Mesothelial cell of epicardium (in vitro differentiated cells): ENCODE data around the gene NAALADL2. TPM values are rescaled to one million over a fixed set of nuclear protein-coding genes. Genes with fewer than 3 reads are reported as not detected.

Experiments used
- DNase-seq, 2 experiments: peaks; one replicate each; pipeline ENCODE4 v3.0.0; 2021; ENCODE audit warnings: low spot score in 2 of 2; ENCODE audit not compliant: unreplicated experiment in 2 of 2
- H3K27ac Mint-ChIP-seq: 2 replicates; pipeline ENCODE4 v1.8.0; 2021; ENCODE audit warnings: mixed read lengths
- H3K27me3 Mint-ChIP-seq: 2 replicates; pipeline ENCODE4 v1.8.0; 2021; ENCODE audit warnings: low read depth, mixed read lengths
- H3K36me3 Mint-ChIP-seq: 2 replicates; pipeline ENCODE4 v1.8.0; 2021; ENCODE audit warnings: mixed read lengths
- H3K4me1 Mint-ChIP-seq: 2 replicates; pipeline ENCODE4 v1.8.0; 2021; ENCODE audit warnings: mixed read lengths
- H3K4me3 Mint-ChIP-seq: 2 replicates; pipeline ENCODE4 v1.8.0; 2021; ENCODE audit warnings: mild to moderate bottlenecking, moderate library complexity, mixed read lengths
- H3K9me3 Mint-ChIP-seq: 2 replicates; pipeline ENCODE4 v1.8.0; 2021; ENCODE audit warnings: mixed read lengths
- total RNA-seq: library from RNA; stranded (reverse); gene quantifications from 3 replicates; pipeline ENCODE4 v1.2.1, GENCODE V29; 2021
- TF ChIP-seq, protein P1 (sequence below): fragments of 200-600 bp; sonication (generic); IDR thresholded peaks from one replicate; pipeline ENCODE4 v1.5.0; 2021; ENCODE audit warnings: antibody characterized with exemption; ENCODE audit not compliant: unreplicated experiment

Gene NAALADL2
- total RNA-seq, 1 donor from 2014 or later: 27.9 TPM

DNA sequence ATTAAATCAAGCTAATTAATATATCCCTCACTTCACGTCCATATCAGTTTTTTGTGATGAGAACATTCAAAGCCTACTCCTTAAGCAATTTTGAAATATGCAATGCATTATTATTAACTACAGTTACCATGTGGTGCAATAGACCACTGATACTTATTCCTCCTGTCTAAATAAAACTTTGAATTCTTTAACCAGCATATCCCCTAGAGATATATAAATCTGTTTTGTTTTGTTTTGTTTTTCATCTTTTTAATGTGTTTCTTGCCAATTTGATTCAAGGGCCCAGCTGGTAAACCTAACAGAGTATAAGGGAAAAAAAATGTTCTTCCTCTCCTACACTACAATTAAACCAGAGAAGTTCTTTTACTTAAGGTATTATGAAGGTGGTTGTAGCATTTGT lies 524.2 kb downstream of the NAALADL2 start:
- no peak for DNase-seq
- Mint-ChIP-seq H3K4me3 (no peak overlapping the region), H3K9me3 (no peaks in the 10 kb centered on the region), H3K27ac (no peak overlapping the region), H3K4me1 (peaks cover 2% of the 10 kb centered on the region), H3K36me3 (peaks cover 3% of the 10 kb centered on the region), H3K27me3 (no peaks in the 10 kb centered on the region)
- TF ChIP-seq, protein P1, sequence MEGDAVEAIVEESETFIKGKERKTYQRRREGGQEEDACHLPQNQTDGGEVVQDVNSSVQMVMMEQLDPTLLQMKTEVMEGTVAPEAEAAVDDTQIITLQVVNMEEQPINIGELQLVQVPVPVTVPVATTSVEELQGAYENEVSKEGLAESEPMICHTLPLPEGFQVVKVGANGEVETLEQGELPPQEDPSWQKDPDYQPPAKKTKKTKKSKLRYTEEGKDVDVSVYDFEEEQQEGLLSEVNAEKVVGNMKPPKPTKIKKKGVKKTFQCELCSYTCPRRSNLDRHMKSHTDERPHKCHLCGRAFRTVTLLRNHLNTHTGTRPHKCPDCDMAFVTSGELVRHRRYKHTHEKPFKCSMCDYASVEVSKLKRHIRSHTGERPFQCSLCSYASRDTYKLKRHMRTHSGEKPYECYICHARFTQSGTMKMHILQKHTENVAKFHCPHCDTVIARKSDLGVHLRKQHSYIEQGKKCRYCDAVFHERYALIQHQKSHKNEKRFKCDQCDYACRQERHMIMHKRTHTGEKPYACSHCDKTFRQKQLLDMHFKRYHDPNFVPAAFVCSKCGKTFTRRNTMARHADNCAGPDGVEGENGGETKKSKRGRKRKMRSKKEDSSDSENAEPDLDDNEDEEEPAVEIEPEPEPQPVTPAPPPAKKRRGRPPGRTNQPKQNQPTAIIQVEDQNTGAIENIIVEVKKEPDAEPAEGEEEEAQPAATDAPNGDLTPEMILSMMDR: no peak

DNA sequence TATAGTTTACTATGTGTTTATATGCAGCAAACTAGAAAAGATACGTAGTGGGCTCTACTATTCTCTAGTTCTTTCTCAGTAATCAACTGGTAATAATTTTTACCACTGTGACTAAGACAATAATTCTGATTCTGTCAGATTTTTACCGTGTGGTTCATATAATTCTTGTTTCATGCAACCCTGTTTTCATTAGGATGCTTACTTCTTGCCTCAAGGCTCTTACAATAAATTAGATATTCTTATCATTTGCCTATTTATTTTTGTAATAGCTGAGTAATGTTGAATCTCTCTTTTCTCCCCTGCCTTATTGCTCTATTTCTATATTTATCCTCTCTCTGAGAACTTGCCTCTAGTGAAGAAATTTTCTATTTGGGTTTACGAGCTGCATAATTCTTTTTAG lies 524.7 kb downstream of the NAALADL2 start:
- no peak for DNase-seq
- Mint-ChIP-seq H3K4me3 (no peak overlapping the region), H3K4me1 (peaks cover 2% of the 10 kb centered on the region), H3K27me3 (no peaks in the 10 kb centered on the region), H3K36me3 (no peaks in the 10 kb centered on the region), H3K9me3 (no peaks in the 10 kb centered on the region), H3K27ac (no peak overlapping the region)
- TF ChIP-seq, protein P1: no peak

DNA sequence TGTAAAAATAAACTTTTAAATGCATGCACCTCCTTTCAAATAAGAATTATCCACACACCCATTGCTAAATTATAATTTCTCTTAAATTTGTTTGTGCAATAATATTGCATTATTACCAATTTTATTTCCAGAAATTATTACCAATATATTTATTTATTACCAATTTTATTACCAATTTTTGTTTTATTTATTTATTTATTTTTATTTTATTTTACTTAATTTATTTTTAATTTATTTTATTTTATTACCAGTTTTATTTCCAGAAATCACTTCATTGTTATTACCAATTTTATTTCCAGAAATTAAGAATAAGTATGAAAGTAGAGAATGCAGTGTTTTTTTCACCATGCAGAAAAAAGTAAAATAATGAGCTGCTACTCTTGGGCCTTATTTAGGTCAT lies 525.4 kb downstream of the NAALADL2 start:
- H3K27ac Mint-ChIP-seq: no peak overlapping the region
- H3K4me1 Mint-ChIP-seq: peaks cover 6% of the 10 kb centered on the region
- H3K27me3 Mint-ChIP-seq: no peaks in the 10 kb centered on the region

DNA sequence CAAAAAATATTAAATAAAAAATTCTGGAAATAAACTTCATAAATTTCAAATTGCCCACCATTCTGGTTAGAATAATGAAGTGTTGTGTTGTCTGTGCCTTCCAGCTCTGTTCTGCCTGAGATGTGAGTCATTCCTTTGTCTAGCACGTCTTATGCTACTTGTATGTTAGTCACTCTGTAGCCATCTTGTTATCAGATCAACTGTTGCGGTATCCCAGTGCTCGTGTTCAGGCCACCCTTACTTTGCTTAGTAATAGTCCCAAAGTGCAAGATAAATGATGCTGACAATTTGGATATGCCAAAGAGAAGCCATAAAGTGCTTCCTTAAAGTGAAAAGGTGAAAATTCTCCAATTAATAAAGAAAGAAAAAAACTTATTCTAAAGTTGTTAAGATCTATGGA lies 527.5 kb downstream of the NAALADL2 start:
- TF ChIP-seq, protein P1: no peak
- H3K27ac Mint-ChIP-seq: no peak overlapping the region
- DNase-seq: no peak

More for the DNA sequence above, 525.4 kb downstream of the NAALADL2 start:
- DNase-seq: no peak
- H3K9me3 Mint-ChIP-seq: no peaks in the 10 kb centered on the region
- TF ChIP-seq, protein P1: no peak
- no peak overlapping the region for H3K4me3 Mint-ChIP-seq
- no peaks in the 10 kb centered on the region for H3K36me3 Mint-ChIP-seq

DNA sequence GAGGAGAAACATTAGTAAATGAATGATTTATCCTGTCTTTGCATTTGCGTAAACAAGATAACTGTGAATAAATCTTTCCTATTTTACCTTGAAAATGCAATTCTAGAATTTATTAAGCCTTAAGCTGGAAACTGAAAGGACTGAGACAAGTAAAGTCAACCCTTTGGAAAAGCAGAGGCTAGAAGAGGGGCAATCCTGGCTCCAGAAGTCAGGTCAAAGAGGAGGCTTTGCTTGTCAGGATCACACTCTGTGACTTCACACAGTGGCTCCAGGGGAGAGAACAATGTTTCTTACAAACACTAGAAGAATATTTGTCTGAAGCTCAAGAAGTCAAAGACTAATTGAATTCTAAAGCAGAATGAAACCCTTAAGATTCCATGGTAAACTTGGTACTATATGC lies 530.4 kb downstream of the NAALADL2 start:
- Mint-ChIP-seq H3K27me3 (no peaks in the 10 kb centered on the region), H3K9me3 (peaks cover 3% of the 10 kb centered on the region), H3K36me3 (no peaks in the 10 kb centered on the region), H3K4me1 (peaks cover 4% of the 10 kb centered on the region), H3K4me3 (no peak overlapping the region), H3K27ac (no peak overlapping the region)
- DNase-seq: no peak
- TF ChIP-seq, protein P1: no peak

More for the DNA sequence above, 527.5 kb downstream of the NAALADL2 start:
- Mint-ChIP-seq H3K36me3 (no peaks in the 10 kb centered on the region), H3K27me3 (no peaks in the 10 kb centered on the region), H3K4me3 (no peak overlapping the region), H3K4me1 (peaks cover 6% of the 10 kb centered on the region), H3K9me3 (no peaks in the 10 kb centered on the region)

DNA sequence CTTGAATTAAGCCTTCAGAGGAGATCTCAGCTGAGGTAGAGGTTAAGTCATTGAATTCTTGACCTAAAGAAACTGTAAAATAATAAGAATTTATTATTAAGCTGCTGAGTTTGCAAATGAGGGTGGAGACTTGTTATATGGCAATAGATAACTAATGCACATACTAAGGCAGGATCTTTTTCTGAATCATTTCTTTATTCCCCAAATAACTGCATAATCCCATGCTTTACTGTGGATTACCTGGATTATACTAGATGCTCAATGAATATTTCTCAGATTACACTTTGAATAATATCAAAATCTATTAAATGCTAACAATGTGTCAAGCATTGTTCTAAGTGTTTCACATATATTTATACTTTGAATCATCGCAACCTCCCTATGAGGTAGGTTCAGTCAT lies 532.5 kb downstream of the NAALADL2 start:
- peaks cover 4% of the 10 kb centered on the region for H3K4me1 Mint-ChIP-seq
- peaks cover 3% of the 10 kb centered on the region for H3K9me3 Mint-ChIP-seq
- TF ChIP-seq, protein P1: no peak
- DNase-seq: no peak
- no peaks in the 10 kb centered on the region for H3K27me3 Mint-ChIP-seq
- peaks cover under 1% of the 10 kb centered on the region for H3K36me3 Mint-ChIP-seq
- H3K27ac Mint-ChIP-seq: no peak overlapping the region
- H3K4me3 Mint-ChIP-seq: no peak overlapping the region
